Measurements from ENCODE around the gene ACSM6. TPM values are rescaled to one million over a fixed set of nuclear protein-coding genes. Genes with fewer than 3 reads are reported as not detected.

ACSM6 gene
- total RNA-seq, 1 donor from 2014 or later, result not detected

DNA sequence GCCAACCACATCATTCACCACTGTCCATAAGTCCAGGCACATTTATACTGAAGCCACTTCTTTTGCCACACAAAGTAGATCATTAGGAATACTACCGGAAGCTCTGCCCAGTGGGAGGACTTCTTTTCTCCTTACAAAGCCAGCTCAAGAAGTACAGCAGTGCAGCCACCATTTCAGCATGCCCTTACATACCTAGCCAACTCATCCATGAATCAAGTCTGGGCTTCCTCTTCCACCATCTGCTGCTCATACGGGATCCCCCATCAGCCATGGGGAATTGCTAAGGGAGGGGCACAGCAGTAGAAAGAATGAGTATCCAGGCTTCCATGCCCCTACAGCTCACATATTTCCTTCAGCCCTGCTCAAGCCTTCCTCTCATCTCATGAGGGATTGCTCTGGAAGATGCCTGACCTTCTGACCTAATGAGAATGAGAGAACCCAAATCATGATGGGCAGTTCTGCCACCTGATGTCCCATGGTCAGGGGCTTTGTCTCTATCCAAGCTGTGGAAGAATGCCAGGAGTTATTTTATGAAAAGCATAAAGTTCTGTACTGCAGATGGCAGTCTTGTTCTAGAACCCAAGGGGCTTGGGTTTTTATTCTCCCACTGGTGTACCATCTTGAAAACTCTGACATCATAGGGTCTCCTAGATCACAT lies 39.5 kb downstream of the ACSM6 start:
- no peaks in the 10 kb centered on the region for H3K36me3 Mint-ChIP-seq (ENCODE audit: unreplicated experiment)
- TF ChIP-seq, protein P1, sequence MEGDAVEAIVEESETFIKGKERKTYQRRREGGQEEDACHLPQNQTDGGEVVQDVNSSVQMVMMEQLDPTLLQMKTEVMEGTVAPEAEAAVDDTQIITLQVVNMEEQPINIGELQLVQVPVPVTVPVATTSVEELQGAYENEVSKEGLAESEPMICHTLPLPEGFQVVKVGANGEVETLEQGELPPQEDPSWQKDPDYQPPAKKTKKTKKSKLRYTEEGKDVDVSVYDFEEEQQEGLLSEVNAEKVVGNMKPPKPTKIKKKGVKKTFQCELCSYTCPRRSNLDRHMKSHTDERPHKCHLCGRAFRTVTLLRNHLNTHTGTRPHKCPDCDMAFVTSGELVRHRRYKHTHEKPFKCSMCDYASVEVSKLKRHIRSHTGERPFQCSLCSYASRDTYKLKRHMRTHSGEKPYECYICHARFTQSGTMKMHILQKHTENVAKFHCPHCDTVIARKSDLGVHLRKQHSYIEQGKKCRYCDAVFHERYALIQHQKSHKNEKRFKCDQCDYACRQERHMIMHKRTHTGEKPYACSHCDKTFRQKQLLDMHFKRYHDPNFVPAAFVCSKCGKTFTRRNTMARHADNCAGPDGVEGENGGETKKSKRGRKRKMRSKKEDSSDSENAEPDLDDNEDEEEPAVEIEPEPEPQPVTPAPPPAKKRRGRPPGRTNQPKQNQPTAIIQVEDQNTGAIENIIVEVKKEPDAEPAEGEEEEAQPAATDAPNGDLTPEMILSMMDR (IDR thresholded peaks at IDR 0.05; ENCODE audit: partially characterized antibody, unreplicated experiment), result no peak
- H3K4me3 Mint-ChIP-seq (ENCODE audit: unreplicated experiment), result no peak overlapping the region
- H3K9me3 Mint-ChIP-seq (ENCODE audit: unreplicated experiment), result peaks cover 10% of the 10 kb centered on the region
- peaks cover 3% of the 10 kb centered on the region for H3K27me3 Mint-ChIP-seq (ENCODE audit: unreplicated experiment)
- DNase-seq, result no peak
- no peak overlapping the region for H3K27ac Mint-ChIP-seq (ENCODE audit: unreplicated experiment)
- H3K4me1 Mint-ChIP-seq (ENCODE audit: low read depth, unreplicated experiment), result peaks cover 19% of the 10 kb centered on the region

DNA sequence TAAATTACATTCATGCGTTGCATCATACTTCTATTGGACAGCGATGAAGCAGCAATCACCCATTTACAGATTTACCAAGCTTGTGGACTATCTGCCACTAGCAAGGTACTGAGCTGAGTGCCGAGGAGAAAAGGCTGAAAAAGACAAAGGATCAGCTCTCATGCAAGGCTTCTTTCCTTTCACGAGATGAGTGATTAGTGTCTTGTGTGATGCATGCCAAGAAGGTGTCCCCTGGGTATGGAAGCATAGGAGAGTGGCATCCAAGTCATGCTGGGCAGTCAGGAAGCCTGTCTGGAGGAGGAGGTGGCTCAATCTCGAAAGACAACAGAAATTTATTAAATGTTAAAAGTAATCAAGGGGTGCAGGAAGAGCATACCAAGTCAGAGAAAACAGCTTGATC lies 40.9 kb downstream of the ACSM6 start:
- peaks cover 3% of the 10 kb centered on the region for H3K27me3 Mint-ChIP-seq (ENCODE audit: unreplicated experiment)
- H3K4me1 Mint-ChIP-seq (ENCODE audit: low read depth, unreplicated experiment), result peaks cover 10% of the 10 kb centered on the region
- peaks cover 10% of the 10 kb centered on the region for H3K9me3 Mint-ChIP-seq (ENCODE audit: unreplicated experiment)
- no peak for DNase-seq
- no peak overlapping the region for H3K4me3 Mint-ChIP-seq (ENCODE audit: unreplicated experiment)
- no peaks in the 10 kb centered on the region for H3K36me3 Mint-ChIP-seq (ENCODE audit: unreplicated experiment)
- no peak overlapping the region for H3K27ac Mint-ChIP-seq (ENCODE audit: unreplicated experiment)
- TF ChIP-seq, protein P1 (IDR thresholded peaks at IDR 0.05; ENCODE audit: partially characterized antibody, unreplicated experiment), result no peak

DNA sequence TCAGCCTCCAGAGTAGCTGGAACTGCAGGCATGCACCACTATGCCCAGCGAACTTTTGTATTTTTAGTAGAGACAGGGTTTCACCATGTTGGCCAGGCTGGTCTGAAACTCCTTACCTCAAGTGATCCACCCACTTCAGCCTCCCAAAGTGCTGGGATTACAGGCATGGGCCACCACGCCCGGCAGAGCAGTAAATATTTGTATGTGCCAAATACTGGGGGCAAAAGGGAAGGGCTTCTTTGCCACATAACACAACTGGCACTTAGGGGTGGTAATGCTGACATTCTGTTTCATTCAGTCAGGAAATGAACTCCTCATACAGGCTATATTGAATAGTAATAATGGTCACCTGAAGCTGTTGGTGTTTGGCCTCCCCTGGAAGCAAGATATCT lies 41.6 kb downstream of the ACSM6 start:
- peaks cover 5% of the 10 kb centered on the region for H3K9me3 Mint-ChIP-seq (ENCODE audit: unreplicated experiment)
- no peaks in the 10 kb centered on the region for H3K36me3 Mint-ChIP-seq (ENCODE audit: unreplicated experiment)
- TF ChIP-seq, protein P1 (IDR thresholded peaks at IDR 0.05; ENCODE audit: partially characterized antibody, unreplicated experiment), result no peak
- H3K27ac Mint-ChIP-seq (ENCODE audit: unreplicated experiment), result no peak overlapping the region
- H3K4me1 Mint-ChIP-seq (ENCODE audit: low read depth, unreplicated experiment), result peaks cover 4% of the 10 kb centered on the region
- H3K27me3 Mint-ChIP-seq (ENCODE audit: unreplicated experiment), result peaks cover under 1% of the 10 kb centered on the region
- no peak overlapping the region for H3K4me3 Mint-ChIP-seq (ENCODE audit: unreplicated experiment)
- DNase-seq, result no peak

DNA sequence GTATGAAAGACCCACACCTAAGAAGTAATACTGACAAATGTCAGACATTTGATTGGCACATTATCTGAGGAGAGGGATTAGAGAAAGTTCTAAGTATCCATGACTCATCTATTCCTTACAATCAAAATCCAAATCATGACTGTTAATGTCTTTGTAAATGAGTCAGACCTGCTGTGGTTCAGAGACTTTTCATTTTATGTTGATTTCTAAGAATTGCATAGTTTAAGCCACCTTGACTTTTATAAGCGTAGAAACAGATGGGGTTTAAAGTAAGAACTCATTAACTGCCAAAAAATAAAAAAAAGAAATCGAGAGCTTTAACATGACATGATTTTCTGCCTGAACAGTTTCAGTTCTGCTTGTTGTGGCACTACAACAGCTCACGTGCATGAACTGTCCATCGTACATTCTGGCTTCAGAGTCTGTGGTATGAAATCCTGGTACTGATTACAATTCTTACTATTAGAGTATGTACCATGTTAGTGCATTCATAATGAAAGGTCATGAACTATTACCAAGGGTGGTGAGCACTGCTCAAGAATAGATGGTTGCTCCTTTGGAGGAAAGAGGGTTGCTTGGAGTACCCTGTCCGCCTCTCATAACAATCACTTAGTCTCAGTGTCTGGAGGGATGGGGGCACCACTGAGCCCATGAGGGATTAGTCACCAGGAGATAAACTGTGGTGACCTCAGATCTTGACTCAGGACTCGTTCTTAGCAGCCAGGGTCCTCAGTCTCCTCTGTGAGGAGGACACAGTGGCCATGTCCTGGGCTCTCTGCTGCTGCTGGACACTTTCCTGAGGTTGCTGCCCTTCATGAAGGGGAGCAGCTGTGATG lies 42.2 kb downstream of the ACSM6 start:
- peaks cover 1% of the 10 kb centered on the region for H3K4me1 Mint-ChIP-seq (ENCODE audit: low read depth, unreplicated experiment)
- no peaks in the 10 kb centered on the region for H3K36me3 Mint-ChIP-seq (ENCODE audit: unreplicated experiment)
- no peak overlapping the region for H3K27ac Mint-ChIP-seq (ENCODE audit: unreplicated experiment)
- no peak for DNase-seq
- no peaks in the 10 kb centered on the region for H3K27me3 Mint-ChIP-seq (ENCODE audit: unreplicated experiment)
- H3K4me3 Mint-ChIP-seq (ENCODE audit: unreplicated experiment), result no peak overlapping the region
- H3K9me3 Mint-ChIP-seq (ENCODE audit: unreplicated experiment), result peaks cover 4% of the 10 kb centered on the region
- TF ChIP-seq, protein P1 (IDR thresholded peaks at IDR 0.05; ENCODE audit: partially characterized antibody, unreplicated experiment), result no peak

Measured in glutamatergic neuron (in vitro differentiated cells).